Activated naive CD8-positive, alpha-beta T cell treated with anti-CD3 and anti-CD28 coated beads for 36 hours (primary cell): ENCODE results near the gene IFNL3. TPM values are rescaled to one million over a fixed set of nuclear protein-coding genes. Genes with fewer than 3 reads are reported as not detected.
"Not testable (repeated sequence)": the region's sequence is repeated elsewhere in the genome, so short reads cannot be mapped to it uniquely, and the experiment has no call there.

Source experiments
- DNase-seq: peaks from one replicate; pipeline ENCODE4 v3.0.0; 2021
- H3K27ac Mint-ChIP-seq: one replicate; pipeline ENCODE4 v1.8.0; 2022; ENCODE audit warnings: mild to moderate bottlenecking, moderate library complexity, mixed read lengths
- H3K27me3 Mint-ChIP-seq: one replicate; pipeline ENCODE4 v1.8.0; 2022; ENCODE audit warnings: mild to moderate bottlenecking, mixed read lengths
- H3K36me3 Mint-ChIP-seq: one replicate; pipeline ENCODE4 v1.8.0; 2021; ENCODE audit warnings: mild to moderate bottlenecking, mixed read lengths
- H3K4me1 Mint-ChIP-seq: one replicate; pipeline ENCODE4 v1.8.0; 2021; ENCODE audit warnings: mixed read lengths
- H3K4me3 Mint-ChIP-seq: one replicate; pipeline ENCODE4 v1.8.0; 2022; ENCODE audit warnings: mild to moderate bottlenecking, moderate library complexity, mixed read lengths
- H3K9me3 Mint-ChIP-seq: one replicate; pipeline ENCODE4 v1.8.0; 2022; ENCODE audit warnings: mixed read lengths
- total RNA-seq, 2 experiments: library from RNA; stranded (reverse); gene quantifications; one replicate each; pipeline ENCODE4 v1.2.3, GENCODE V29; 2021

The IFNL3 gene
- total RNA-seq, 2 experiments from 2014 or later: not detected

DNA sequence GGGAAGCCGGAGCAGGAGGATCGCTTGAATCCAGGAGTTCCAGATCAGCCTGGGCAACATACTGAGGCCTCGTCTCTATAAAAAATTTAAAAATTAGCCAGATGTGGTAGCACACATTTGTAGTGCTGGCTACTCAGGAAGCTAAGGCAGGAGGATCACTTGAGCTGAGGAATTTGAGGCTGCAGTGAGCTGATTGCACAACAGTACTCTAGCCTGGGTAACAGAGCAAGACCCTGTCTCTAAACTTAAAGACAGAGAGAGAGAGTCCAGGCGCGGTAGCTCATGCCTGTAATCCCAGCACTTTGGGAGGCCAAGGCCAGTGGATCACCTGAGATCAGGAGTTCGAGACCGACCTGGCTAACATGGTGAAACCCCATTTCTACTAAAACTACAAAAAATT is 4.4 kb downstream of the IFNL3 start:
- no peak overlapping the region for H3K4me3 Mint-ChIP-seq
- H3K27me3 Mint-ChIP-seq: no peaks in the 10 kb centered on the region
- no peak overlapping the region for H3K27ac Mint-ChIP-seq
- no peaks in the 10 kb centered on the region for H3K36me3 Mint-ChIP-seq
- no peak for DNase-seq
- H3K4me1 Mint-ChIP-seq: peaks cover 29% of the 10 kb centered on the region
- H3K9me3 Mint-ChIP-seq: no peaks in the 10 kb centered on the region

DNA sequence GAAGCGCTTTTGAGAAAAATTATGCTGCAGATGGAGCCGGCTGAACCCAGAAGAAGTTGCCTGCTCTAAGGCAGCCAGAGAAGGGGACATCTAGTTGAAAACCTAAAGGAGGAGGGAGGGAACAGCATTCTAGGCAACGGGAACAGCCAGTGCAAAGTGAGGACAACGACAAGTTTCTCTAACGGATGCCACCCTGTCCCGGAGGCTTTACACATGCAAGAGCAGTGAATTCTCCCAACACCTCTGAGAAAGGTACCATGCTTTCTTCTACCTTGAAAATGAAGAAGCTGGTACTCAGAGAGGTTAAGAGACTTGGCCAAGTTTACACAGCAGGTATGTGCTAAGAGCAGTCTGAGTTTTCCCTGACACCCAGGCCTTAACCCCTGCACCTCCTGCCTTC is 5.9 kb downstream of the IFNL3 start:
- Mint-ChIP-seq H3K9me3 (no peaks in the 10 kb centered on the region), H3K4me3 (no peak overlapping the region), H3K27ac (no peak overlapping the region), H3K4me1 (peaks cover 29% of the 10 kb centered on the region), H3K27me3 (no peaks in the 10 kb centered on the region), H3K36me3 (no peaks in the 10 kb centered on the region)
- no peak for DNase-seq

DNA sequence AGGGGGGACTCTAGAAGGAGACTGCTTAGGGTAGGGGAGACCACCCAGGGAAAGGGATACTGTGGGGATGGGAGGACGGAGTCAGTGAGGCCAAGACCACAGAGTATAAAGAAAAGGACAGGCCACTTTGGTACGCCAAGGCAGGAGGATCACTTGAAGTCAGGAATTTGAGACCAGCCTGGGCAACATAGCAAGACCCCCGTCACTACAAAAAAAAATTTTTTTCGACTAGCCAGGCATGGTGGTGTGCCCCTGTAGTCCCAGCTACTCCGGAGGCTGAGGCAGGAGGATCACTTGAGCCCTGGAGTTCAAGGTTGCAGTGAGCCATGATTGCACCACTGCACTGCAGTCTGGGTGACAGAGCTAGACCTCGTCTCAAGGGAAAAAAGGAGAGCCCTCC is 6.6 kb downstream of the IFNL3 start:
- H3K9me3 Mint-ChIP-seq: no peaks in the 10 kb centered on the region
- no peak for DNase-seq
- H3K27ac Mint-ChIP-seq: peak overlapping the region; percentile 85
- peaks cover 29% of the 10 kb centered on the region for H3K4me1 Mint-ChIP-seq
- no peaks in the 10 kb centered on the region for H3K36me3 Mint-ChIP-seq
- no peaks in the 10 kb centered on the region for H3K27me3 Mint-ChIP-seq
- peak overlapping the region; percentile 75 for H3K4me3 Mint-ChIP-seq

DNA sequence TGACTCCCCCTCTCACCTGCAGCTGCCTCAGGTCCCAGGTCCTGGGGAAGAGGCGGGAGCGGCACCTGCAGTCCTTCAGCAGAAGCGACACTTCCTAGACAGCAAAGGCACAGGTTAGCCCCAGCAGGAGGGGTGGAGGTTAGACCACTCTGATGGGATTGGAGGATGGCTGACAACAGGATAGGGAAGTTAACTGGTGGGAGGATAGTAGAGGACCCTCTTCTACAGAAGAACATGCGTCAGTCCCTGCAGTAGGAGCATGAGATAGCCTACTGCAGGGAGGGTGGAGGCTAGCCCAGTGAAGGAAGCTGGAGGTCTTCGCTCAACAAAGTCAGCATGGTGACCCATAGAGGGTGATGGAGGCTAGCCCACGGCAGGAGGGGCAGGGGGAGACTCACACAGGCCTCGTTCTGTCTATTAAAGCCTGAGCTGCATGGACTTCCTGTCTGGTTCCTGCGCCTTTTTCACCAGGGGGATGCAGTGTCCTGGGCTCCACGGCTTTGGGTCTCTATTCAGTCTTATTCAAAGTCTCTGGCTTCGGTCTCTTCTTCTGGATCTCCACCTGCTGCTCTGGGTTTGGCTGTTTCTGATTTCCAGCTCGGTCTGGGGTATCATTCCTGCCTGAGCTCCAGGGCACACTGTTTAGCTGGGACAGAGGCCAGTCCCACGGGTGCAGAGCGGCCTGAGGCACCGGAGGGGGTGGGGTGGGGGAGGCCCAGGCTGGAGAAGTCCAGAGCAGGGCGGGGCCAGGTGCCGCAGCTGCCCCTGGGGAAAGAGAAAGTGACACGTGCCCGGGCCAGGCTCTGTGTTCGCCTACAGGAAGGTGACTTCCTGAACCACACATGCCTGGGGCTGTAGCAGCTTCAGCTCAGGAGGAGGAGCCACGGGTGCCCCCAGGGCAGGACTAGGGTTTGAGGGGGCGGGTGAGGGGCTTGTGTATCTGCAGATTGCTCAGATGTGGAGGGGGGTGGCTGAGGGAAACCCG is 7.3 kb downstream of the IFNL3 start:
- peak overlapping the region; percentile 85 for H3K27ac Mint-ChIP-seq
- peaks cover 29% of the 10 kb centered on the region for H3K4me1 Mint-ChIP-seq
- DNase-seq: peak; percentile 64
- H3K9me3 Mint-ChIP-seq: no peaks in the 10 kb centered on the region
- H3K4me3 Mint-ChIP-seq: peak overlapping the region; percentile 75
- H3K36me3 Mint-ChIP-seq: no peaks in the 10 kb centered on the region
- no peaks in the 10 kb centered on the region for H3K27me3 Mint-ChIP-seq

DNA sequence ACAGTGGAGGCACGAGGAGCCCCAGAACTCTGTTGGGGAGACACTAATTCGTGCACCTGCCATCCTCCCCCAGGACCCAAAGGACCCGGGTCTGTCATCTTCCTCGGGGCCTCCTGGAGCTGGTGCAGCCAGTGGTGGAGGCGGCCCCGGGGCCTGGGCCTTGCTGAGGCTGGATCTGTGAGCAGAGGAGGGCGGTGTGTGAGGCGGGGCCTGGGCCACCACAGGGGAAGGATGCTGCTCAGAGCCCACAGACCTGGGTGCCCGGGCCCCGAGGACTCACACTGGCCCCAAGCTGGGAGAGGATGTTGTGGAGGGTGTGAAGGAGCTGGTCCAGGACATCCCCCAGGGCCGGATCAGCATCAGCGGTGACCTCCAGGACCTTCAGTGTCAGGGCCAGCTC is 8.3 kb downstream of the IFNL3 start:
- peak; percentile 44 for DNase-seq
- H3K4me3 Mint-ChIP-seq: peak overlapping the region; percentile 43
- peaks cover 29% of the 10 kb centered on the region for H3K4me1 Mint-ChIP-seq
- H3K27ac Mint-ChIP-seq: peak overlapping the region; percentile 76
- no peaks in the 10 kb centered on the region for H3K27me3 Mint-ChIP-seq
- H3K9me3 Mint-ChIP-seq: no peaks in the 10 kb centered on the region
- no peaks in the 10 kb centered on the region for H3K36me3 Mint-ChIP-seq

DNA sequence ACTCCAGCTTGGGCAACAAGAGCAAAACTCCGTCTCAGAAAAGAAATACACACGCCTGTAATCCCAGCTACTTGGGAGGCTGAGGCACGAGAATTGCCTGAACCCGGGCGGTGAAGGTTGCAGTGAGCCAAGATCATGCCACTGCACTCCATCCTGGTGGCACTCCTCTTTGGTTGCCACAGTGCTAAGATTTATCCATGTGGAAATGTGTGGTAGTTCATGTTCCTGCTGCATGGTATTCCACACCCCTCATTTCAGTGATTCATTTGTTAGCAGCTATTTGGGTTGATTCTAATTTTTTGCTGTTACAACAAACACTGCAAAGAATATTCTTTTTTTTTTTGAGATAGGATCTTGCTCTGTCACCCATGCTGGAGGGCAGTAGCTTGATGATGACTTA is 12.1 kb downstream of the IFNL3 start:
- H3K36me3 Mint-ChIP-seq: no peaks in the 10 kb centered on the region
- H3K4me3 Mint-ChIP-seq: no peak overlapping the region
- H3K27me3 Mint-ChIP-seq: no peaks in the 10 kb centered on the region
- no peaks in the 10 kb centered on the region for H3K9me3 Mint-ChIP-seq
- no peak overlapping the region for H3K27ac Mint-ChIP-seq
- DNase-seq: no peak
- peaks cover 16% of the 10 kb centered on the region for H3K4me1 Mint-ChIP-seq

DNA sequence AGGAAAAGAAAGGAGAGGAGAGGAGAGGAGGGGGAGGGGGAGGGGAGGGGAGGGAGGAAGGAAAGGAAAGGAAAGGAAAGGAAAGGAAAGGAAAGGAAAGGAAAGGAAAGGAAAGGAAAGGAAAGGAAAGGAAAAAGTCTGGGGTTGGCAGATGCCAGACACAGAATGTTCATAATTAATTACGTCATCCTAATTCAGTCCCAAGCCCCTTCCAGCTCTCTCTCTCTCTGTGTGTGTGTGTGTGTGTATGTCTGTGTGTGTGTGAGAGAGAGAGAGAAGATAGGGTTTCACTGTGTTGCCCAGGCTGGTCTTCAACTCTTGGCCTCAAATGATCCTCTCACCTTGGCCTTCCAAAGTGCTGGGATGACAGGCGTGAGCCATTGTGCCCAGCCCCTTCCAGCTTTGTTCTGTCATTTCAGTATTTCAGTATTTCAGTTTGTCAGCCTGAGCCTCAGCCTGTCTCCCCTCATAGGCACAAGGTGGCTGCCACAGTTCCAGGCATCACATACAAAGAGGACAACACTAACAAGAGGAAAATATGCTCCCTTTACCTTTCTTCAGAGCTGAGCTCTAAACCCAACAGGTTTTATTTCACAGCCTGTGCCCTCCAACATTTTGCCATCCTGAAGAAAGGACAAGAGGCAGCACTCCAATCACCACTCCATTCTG is 14.6 kb downstream of the IFNL3 start:
- no peak for DNase-seq
- H3K4me3 Mint-ChIP-seq: no peak overlapping the region
- H3K36me3 Mint-ChIP-seq: no peaks in the 10 kb centered on the region
- no peaks in the 10 kb centered on the region for H3K9me3 Mint-ChIP-seq
- no peak overlapping the region for H3K27ac Mint-ChIP-seq
- no peaks in the 10 kb centered on the region for H3K4me1 Mint-ChIP-seq
- H3K27me3 Mint-ChIP-seq: peaks cover 2% of the 10 kb centered on the region

DNA sequence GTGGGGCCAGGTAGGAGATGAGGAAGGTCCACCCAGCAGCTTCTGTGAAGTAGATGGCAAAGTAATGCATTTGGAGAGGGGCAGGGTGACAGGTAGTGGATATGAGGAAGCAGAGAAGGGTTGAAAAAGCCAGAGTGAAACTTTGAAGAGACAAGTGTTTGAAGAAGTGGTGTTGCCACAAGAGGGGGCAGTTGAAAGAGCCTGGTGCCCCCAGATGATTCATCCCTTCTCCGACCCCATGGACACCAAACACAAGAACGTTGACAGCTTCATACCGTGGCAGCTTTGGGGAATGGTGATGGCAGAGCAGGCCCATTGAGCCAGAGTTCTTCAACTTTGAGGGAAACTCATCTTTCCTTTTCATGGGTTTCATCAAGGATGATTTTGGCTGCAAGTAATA is 19.9 kb downstream of the IFNL3 start:
- Mint-ChIP-seq H3K27me3 (peaks cover 23% of the 10 kb centered on the region), H3K27ac (no peak overlapping the region), H3K4me3 (no peak overlapping the region), H3K36me3 (no peaks in the 10 kb centered on the region), H3K4me1 (no peaks in the 10 kb centered on the region), H3K9me3 (no peaks in the 10 kb centered on the region)
- no peak for DNase-seq

DNA sequence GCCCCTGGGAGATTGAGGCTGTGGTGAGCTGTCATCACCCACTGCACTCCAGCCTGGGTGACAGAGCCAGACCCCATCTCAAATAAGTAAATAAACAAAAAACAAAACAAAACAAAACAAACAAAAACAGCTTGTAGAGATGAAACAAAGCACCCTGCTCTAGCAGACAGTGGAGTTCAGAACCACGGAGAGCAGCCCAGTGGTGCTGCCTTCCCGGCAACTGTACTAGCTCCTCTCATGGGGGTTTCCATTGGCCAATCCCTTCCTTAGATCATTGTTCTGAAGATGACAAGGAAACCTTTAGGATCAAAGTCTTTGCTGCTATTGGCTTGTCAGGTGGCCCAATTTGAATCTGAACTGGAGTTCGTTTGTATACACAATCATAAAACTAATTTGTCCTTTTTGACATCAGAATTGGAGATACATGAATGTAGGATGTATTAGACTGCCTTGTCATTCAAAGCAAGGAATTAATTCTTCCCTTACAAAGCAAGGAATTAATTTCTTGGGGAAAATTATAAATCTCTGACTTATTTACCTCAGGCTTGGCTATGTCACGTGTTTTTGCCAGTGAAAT is 21.0 kb downstream of the IFNL3 start:
- no peaks in the 10 kb centered on the region for H3K4me1 Mint-ChIP-seq
- no peak overlapping the region for H3K4me3 Mint-ChIP-seq
- H3K9me3 Mint-ChIP-seq: no peaks in the 10 kb centered on the region
- peaks cover 26% of the 10 kb centered on the region for H3K27me3 Mint-ChIP-seq
- DNase-seq: no peak
- no peaks in the 10 kb centered on the region for H3K36me3 Mint-ChIP-seq
- H3K27ac Mint-ChIP-seq: no peak overlapping the region

DNA sequence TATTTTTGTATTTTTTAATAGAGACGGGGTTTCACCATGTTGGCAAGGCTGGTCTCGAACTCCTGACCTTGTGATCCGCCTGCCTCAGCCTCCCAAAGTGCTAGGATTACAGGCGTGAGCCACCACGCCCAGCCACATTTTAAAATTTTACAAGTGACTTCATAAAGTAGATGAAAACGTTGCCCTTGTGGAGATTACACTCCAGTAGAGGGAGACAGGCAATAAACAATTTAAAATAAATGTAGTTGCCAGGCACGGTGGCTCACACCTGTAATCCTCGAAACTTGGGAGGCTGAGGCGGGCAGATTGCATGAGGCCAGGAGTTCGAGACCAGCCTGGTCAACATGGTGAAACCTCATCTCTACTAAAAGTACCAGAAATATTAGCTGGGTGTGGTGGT is 25.7 kb downstream of the IFNL3 start:
- H3K9me3 Mint-ChIP-seq, H3K4me3 Mint-ChIP-seq, H3K4me1 Mint-ChIP-seq, H3K27ac Mint-ChIP-seq, DNase-seq, H3K36me3 Mint-ChIP-seq: not testable (repeated sequence)
- peaks cover 27% of the 10 kb centered on the region for H3K27me3 Mint-ChIP-seq

DNA sequence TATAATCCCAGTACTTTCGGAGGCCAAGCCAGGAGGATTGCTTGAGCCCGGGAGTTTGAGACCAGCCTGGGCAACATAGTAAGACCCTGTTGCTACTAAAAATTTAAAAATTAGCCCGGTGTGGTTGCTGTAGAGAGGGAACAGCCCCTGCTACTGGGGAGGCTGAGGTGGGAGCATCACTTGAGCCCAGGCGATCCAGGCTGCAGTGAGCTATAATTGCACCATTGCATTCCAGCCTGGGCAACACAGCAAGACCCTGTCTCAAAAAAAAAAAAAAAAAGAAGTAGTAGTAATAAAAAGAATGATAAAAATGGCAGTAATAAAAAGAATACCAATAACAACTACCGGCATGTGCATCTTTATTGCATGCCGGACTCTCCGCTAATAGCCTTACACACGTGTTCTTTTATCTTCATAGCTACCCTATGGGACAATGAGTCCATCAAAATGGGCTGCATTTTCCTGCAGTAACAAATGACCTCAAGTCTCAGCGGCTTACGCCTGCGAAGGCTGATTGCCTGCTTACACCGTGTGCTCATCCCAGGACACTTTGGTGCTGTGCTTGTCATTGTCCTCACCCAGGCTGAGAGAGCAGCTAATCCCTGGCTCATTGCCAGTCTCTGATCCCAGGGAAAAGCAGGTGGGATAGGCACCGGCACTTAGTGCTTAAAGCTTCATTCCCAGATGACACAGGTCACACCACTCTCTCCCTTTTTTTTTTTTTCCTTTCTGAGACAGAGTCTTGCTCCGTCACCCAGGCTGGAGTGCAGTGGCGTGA is 26.4 kb downstream of the IFNL3 start:
- DNase-seq: no peak
- H3K27me3 Mint-ChIP-seq: peaks cover 22% of the 10 kb centered on the region
- no peak overlapping the region for H3K27ac Mint-ChIP-seq
- H3K36me3 Mint-ChIP-seq: no peaks in the 10 kb centered on the region
- no peak overlapping the region for H3K4me3 Mint-ChIP-seq
- no peaks in the 10 kb centered on the region for H3K4me1 Mint-ChIP-seq
- no peaks in the 10 kb centered on the region for H3K9me3 Mint-ChIP-seq

DNA sequence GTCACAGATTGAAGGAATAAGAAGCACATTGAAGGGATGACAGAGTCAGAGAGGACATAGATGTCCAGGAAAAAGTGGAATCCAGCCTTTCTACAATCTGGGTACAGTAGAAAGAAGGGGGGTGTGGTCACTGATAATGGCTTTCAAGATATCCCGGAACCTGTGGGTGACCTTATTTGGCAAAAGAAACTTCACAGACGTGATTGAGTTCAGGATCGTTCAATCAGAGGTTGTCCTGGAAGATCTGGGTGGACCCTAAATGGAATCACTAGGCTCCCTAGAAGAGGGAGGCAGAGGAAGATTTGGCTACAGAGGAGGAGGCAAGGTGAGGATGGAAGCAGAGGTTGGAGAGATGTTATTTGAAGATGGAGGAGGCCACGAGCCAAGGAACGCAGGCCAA is 27.7 kb downstream of the IFNL3 start:
- no peaks in the 10 kb centered on the region for H3K9me3 Mint-ChIP-seq
- no peak for DNase-seq
- no peak overlapping the region for H3K4me3 Mint-ChIP-seq
- peaks cover 17% of the 10 kb centered on the region for H3K27me3 Mint-ChIP-seq
- H3K4me1 Mint-ChIP-seq: no peaks in the 10 kb centered on the region
- H3K27ac Mint-ChIP-seq: no peak overlapping the region
- H3K36me3 Mint-ChIP-seq: no peaks in the 10 kb centered on the region

DNA sequence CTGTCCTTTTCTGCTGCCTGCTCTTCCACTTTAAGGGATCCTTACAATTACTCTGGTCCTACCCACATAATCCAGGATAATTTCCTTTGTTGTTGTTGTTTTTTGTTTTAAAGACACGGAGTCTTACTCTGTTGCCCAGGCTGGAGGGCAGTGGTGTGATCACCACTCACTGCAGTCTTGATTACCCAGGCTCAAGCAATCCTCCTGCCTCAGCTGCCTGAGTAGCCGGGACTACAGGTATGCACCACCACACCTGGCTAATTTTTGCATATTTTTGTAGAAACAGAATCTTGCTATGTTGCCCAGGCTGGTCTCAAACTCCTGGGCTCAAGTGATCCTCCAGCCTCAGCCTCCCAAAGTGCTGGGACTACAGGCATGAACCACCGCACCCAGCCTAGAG is 29.5 kb downstream of the IFNL3 start:
- DNase-seq, H3K4me3 Mint-ChIP-seq, H3K36me3 Mint-ChIP-seq, H3K27ac Mint-ChIP-seq, H3K4me1 Mint-ChIP-seq, H3K9me3 Mint-ChIP-seq: not testable (repeated sequence)
- peaks cover 14% of the 10 kb centered on the region for H3K27me3 Mint-ChIP-seq

DNA sequence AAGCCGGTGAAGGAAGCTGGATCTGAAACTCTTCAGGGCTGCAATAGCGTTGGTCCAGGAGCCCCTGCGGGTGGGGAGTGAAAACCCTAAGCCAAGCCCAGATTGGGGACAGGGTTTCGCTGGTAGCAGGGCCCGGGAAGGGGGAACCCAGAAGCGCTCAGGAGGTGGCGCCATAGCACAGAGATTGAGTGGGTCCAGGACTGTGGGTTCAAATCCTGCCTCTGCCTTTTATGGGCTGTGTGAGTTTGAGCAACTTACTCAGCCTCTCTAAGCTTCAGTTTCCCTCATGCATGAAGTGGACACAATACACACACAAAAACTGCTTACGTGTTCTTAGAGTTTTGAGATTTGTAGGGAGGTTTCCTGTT is 32.4 kb downstream of the IFNL3 start:
- Mint-ChIP-seq H3K36me3 (no peaks in the 10 kb centered on the region), H3K4me3 (no peak overlapping the region), H3K27me3 (peaks cover 8% of the 10 kb centered on the region), H3K9me3 (no peaks in the 10 kb centered on the region), H3K27ac (no peak overlapping the region), H3K4me1 (no peaks in the 10 kb centered on the region)
- DNase-seq: peak; percentile 66
